HuH-7 (cell line): ENCODE results near the gene KCNJ9.

Experiments
- DNase-seq: peaks from one replicate; pipeline ENCODE4 v3.0.0; 2011; ENCODE audit warnings: low spot score

The KCNJ9 gene

DNA sequence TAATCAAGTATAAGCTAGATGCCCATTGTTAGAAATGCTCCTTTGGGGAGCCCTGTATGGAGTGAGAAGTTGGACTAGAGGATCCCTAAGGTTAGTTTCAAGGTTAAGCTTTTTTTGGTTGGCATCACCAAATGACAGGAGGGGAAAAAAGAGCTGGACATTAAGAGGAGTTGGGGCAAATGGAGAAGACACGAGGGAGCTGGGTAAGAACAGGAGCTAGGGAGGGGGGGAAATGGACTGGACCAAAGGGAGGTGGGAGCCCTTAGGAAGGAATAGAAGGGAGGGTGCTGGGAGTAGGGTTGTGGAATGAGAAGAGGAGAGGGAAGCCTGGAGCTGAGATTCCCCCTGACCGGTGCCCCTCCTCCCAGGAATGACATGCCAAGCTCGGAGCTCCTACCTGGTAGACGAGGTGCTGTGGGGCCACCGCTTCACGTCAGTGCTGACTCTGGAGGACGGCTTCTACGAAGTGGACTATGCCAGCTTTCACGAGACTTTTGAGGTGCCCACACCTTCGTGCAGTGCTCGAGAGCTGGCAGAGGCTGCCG is 5.9 kb downstream of the KCNJ9 start:
- DNase-seq: no peak

- DNase-seq: no peak
Measured at GRCh38 chr1:160089883-160090282, 8.5 kb downstream of the KCNJ9 start.

DNA sequence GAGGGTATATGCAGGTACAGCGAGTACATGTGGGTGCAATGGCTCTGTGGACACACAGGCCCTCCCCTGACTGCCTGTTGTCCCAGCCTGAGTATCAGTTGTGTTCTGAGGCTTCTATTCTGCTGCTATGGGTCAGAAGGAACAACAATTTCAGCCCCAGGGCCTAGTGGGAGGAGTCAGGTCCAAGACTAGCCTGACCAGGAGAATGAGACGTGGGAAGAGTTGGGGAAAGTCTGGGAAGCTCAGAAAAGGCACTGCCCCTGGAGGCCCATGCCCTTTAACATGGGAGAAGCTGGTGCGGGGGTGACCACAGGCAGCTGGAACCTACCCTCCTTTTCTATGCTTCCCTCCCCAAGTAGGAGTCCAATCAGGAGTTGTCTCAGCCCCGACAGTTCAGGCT is 9.4 kb downstream of the KCNJ9 start:
- no peak for DNase-seq

- DNase-seq: no peak
Measured at GRCh38 chr1:160091666-160092223, 10.4 kb downstream of the KCNJ9 start.

DNA sequence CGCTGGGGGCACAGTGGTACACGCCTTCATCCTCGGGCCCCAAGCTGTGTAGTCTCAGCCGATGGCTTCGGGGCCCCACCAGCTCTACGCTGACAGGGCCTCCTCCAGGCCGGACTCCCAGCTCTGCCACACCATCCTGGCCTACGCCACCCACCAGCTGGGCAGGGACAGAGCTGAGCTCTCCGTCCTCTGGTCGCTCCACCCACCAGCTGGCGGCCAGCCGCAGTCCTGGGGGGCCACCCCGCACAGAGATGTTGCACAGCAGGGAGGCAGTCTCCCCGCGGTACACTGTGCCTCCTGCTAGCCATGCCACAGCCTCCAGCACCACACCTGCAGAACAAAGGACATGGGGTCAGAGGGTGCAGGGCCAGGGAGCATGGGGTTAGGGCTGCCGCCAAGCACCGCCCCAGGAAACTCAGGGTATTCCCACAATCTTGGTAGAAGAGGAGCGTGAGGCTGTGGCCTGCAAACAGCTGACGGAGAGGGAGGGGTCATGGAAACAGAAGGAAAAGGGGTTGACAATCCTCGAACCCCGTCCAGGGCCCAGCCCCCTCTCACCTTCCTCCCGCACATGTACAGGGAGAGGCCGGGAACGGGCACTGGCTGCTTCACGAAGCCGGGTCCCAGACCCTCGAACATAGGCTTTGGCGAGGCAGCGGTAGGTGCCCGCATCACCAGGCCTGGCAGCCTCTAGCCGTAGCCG is 11.2 kb downstream of the KCNJ9 start:
- DNase-seq: no peak

DNA sequence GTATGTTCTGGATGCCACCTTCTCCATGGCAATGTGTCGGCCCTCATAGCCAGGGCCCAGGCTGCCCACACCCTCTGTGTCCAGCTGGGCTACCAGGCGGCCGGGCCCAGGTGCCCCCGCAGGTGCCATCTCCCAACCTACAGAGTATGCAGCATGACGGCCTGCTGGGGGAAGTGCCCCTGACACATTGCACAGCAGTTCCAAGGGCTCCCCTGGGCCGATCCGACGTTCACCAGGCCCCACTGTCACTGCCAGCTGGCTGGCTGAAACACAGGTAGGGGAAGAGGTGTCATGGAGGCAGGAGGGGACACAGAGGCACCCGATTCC is 11.7 kb downstream of the KCNJ9 start:
- no peak for DNase-seq

DNA sequence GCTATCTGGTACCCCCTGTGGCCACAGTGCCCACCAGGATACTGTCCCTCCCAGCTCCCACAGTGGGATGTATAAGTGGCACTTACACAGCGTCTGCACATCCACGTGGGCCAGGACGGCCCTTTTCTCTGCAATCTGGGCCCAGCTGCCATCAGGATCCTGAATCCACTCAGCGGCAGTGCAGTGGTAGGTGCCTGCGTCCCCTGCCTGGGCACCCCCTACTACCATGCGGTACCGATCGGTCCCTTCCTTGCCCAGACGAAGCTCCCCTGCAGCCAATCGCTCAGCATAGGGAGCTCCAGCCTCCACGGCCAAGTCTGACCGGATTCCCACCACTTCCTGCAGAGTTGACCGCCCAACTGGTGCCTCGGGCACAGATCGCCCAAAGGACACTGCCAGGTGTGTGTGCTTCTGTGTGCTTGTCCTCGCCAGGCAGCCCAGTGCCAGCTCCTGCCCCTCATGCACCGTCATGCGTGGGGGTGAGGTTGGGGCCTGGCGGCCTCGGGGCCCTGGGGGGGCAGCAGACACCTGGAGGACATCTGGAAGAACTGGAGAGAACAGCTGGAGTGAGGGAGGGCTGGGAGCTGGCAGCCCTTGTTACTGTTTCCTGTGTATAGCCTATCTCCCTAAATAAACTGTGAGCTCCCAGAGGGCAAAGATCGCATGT is 12.4 kb downstream of the KCNJ9 start:
- no peak for DNase-seq

- DNase-seq: no peak
Measured at GRCh38 chr1:160094291-160094625, 12.9 kb downstream of the KCNJ9 start.

GRCh38 chr1:160094806-160095205 is 13.5 kb downstream of the KCNJ9 start:
- no peak for DNase-seq

DNA sequence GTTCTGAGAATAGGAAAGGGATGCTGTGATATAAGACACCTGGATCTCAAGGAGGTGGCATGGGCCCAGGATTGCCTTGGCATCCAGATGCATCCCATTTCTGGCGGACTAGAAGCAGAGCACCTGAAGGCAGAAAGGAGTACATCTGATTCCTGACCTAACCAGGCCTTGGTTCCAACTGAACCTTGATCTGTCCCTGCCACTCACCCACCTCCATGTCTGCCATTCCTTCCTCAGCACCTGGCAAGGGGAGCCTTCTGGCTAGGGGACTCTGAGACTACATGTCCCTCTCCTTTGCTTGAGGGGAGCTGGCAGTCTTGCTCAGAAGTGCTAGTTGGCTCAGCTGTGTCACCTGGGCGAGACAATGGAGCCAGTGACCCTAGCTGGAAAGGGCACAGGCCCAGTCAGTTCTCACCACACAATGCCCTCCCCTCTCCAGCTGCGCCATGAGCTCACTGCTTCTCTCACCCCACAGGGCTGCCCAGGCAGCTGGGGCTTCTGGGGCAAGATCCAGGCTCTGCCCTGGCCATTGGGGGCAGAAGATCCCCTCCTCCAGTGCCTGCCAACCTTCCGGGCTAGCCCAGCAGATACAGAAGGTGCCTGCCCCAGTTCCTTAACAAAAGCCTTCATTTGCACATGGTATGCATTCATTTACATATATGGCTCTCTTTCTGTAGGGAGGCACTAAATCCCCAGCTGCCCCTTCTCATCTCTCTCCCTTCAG is 14.2 kb downstream of the KCNJ9 start:
- no peak for DNase-seq

DNA sequence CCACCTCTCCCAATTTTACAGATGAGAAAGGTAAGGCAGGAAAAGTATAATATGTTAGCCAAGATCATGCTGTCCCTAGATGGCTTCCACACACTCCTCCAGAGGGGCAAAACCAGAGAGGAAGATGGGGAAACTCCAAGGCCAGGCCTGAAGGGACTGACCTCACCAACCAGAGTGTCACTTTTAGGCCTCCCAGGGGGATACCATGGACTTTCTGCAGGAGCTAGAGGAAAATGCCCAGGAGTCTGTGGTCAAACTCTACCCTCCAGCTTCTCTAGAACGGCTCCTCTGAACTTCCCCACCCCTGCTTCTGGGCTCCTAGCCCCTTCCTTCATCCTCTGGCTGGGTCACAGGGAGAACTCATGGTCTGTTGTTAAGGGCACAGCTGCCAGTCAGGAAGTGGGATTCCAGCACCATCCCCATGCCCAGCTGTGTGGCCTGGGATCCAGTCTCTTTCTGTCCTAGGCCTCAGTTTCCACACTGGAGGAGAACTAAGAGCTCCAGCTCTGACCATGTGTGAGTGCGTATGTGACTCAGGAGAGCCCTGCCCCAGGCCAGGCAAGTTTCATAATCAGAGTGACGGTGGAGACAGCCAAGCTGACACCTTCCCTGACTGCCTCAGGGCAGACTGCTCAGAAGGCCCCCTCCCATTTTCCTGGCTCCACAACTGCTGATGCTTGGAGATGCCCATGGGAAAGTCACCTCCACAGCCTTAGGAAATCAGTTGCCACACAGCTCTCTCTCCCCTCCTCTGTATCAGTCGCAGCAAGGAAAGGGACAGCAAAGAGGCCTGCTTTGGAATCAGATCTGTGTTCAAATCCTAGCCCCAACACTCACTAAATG is 15.2 kb downstream of the KCNJ9 start:
- no peak for DNase-seq

DNA sequence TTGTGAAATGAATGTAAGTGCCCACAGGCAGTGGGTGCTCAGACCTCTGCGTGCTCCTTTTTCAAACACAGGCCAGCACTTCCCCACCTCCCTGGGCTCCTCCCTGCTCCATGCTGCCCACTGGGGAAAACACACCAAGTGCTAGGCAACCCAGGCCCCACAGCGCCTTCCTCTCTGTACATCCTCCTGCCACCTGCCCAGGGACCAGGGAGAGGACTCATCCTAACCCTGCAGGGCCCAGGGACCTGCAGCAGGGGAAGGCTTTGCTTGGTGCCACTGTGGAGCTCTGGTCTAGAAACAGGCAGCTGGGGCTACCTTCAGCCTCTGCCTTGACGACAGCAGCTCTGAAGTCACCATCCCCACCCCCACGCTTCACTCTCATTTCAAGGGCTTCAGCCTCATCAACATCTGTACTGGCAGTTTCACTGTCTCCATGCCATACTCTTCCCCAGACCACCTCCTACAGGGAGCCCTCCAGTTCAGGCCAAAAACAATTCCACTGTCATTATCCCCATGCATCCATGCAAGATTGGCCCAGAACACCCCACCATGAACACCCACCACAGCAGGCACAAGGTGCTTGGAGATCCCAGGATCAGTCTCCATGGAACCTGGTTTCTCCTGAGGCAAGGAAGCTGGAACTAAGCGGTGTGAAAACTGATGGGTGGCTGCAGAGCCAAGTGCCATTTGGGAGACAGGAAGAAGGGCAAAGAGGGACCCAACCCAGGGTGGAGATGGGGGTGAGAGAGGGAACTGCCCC is 16.0 kb downstream of the KCNJ9 start:
- no peak for DNase-seq

DNA sequence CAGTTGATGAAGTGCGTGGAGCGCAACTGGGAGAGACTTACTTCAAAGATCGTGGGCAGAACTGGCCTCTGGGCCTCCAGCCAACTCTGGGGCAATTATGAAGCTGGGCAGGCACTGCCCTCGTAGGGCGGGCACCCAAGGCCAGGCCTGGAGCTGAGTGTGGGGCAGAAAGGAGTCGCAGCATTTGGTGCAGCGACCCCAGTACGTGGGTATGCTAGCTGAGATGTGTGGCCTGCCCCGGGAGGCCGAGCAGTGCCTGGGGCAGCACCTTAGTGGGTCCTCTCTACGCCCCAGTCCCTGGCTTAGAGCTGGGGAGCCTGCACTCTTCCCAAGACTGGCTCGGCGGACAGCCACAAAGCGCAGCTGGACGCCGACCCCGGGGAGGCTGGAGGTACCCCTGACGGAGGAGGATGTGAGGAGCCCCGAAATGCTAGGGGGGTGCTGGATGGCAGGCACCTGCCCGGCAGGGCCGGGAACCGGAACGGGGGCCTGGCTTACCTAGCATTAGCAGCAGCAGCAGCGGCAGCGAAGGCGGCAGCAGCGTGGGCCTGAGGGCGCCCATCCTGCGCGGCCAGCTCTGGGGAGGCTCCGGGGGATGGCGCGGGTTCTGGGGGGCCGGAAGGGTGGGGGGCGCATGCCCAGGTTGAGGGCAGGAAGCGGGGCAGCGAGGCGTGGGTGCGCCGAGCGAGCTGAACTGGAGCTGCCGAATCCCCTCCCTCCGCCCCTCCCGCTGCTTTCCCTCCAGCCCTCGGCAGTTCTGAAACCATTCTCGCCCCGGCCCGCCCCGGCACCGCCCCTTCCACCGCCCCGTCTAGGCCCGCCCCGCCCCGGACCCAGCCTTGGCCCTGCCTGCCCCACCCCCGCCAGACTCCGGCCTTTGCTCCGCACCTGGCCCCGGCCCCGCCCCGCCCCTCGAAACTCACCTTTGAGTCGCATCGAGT is 16.8 kb downstream of the KCNJ9 start, which contains the start of gene IGSF8:
Gene IGSF8 (minus strand): TSS at position 709 of the 941 bp plus-strand sequence. CDS start 147 bp downstream, at position 562.
- DNase-seq: peak; percentile 93

DNA sequence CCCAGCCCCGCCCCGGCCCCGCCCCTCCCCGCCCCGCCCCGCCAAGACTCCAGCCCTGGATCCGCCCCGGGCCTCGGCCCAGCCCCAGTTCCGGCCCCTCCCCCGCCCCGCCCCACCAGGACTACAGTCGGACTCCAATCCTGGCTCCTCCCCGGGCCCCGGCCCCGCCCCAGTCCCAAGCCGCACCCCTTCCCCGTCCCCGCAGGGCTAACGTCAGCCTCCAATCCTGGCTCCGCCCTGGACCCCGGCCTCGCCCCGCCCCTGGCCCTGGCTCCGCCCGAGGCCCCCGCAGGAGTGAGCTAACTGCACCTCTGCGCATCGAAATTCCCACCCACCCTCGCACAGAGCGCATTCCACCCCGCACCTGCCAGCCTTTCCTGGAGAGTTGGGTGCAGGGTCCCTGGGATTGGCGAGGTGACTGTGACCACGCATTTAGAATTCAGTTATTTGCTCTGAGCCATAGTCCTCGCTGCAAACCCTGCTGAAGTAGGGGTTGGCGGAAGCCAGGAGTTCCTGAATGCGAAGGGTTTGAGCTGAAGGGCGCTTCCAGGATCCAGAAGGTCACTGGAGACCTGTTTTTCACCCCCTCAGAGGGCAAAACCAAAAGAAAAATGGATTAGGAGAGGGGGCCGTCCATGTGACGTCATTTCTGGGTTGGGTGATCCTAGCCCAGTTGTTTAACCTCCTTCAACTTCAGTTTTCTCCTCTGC is 17.7 kb downstream of the KCNJ9 start:
- DNase-seq: peak; percentile 92

- DNase-seq: no peak
Measured at GRCh38 chr1:160099716-160100375, 18.5 kb downstream of the KCNJ9 start.

- DNase-seq: peak; percentile 88
Measured at GRCh38 chr1:160101037-160101716, 19.8 kb downstream of the KCNJ9 start.

DNA sequence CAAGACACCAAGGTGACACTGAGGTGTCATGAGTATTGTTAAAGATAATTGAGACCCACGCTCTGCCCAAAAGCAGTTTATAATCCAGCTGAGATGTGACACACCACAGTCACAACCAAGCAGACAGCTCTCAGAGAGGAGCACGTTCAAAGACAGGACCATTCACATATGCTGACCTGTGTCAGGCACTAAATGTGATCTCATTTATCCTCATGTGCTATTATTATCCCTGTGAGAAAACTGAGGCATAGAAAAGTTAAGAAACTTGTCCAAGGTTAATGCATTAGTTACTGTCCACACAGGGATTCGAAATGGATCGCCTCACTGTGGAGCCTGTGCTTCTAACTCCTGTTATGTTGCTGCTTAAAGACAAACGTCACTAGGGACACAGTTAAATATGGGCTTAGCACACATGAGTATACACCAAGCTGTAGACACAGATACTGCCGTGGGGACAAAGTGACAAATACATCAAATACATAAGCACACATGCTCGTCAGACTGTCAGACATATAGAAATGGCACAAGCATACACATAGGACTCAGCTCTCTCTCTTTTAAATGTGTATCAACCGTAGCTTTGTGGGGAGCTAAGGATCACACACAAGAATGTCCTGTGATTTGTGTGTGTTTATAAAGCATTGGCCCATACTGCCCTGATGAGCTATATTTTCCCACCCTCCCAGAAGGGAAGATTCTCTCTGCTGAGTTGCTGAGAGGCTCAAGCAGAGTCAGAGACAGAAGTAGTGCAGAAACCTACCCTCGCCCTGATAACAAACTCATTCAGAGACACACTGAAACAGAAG is 20.6 kb downstream of the KCNJ9 start:
- no peak for DNase-seq
